Caco-2 (cell line): ENCODE data around the gene C11orf86. TPM values are rescaled to one million over a fixed set of nuclear protein-coding genes. Genes with fewer than 3 reads are reported as not detected.

ENCODE experiments used
- BruUV-seq: library from RNA; stranded (reverse); fragments of 400-500 nt; replicated peaks from 2 replicates; lab custom pipeline; 2021; lab: Mats Ljungman, UMichigan
- CTCF ChIA-PET: fragments of 300-600 bp; sonication (Branson Sonifier 250); formaldehyde crosslinking; loops from one replicate; lab custom pipeline; 2022; ENCODE audit warnings: antibody characterized with exemption; lab: Charles Lee
- POLR2A ChIA-PET: fragments of 300-600 bp; sonication (Branson Sonifier 250); formaldehyde crosslinking; loops from one replicate; lab custom pipeline; 2022; ENCODE audit warnings: antibody characterized with exemption; lab: Charles Lee
- DNase-seq, 2 experiments: peaks; one replicate each; pipeline versions ENCODE4 v3.0.0 to v3.0.0-alpha.2; 2020 to 2022
- H3K27me3 ChIP-seq: replicated peaks from 2 replicates; pipeline ENCODE4 v1.6.0; 2011; ENCODE audit warnings: low read length; ENCODE audit not compliant: control insufficient read depth, insufficient read depth
- H3K36me3 ChIP-seq: 2 replicates; pipeline ENCODE4 v1.5.1; 2011; ENCODE audit warnings: low read length; ENCODE audit not compliant: control insufficient read depth, insufficient read depth
- H3K4me1 ChIP-seq: fragments of 250-450 bp; sonication (Bioruptor Pico); 2 replicates; pipeline ENCODE4 v1.5.1; 2020; ENCODE audit warnings: mild to moderate bottlenecking
- H3K4me3 ChIP-seq: 2 replicates; pipeline ENCODE4 v1.5.1; 2011; ENCODE audit warnings: low read depth, mild to moderate bottlenecking, control low read depth, low read length
- H3K9me3 ChIP-seq: fragments of 250-450 bp; sonication (Bioruptor Pico); 2 replicates; pipeline ENCODE4 v1.5.1; 2020; ENCODE audit warnings: mild to moderate bottlenecking, moderate library complexity
- H3K27ac Mint-ChIP-seq: one replicate; pipeline ENCODE4 v1.8.0; 2022; ENCODE audit warnings: mixed read lengths; ENCODE audit not compliant: unreplicated experiment
- H3K27me3 Mint-ChIP-seq: one replicate; pipeline ENCODE4 v1.8.0; 2022; ENCODE audit warnings: mixed read lengths; ENCODE audit not compliant: insufficient read depth, unreplicated experiment
- H3K36me3 Mint-ChIP-seq: one replicate; pipeline ENCODE4 v1.8.0; 2022; ENCODE audit warnings: mild to moderate bottlenecking, mixed read lengths; ENCODE audit not compliant: insufficient read depth, unreplicated experiment
- H3K4me1 Mint-ChIP-seq: one replicate; pipeline ENCODE4 v1.8.0; 2022; ENCODE audit warnings: low read depth, mixed read lengths; ENCODE audit not compliant: unreplicated experiment
- H3K4me3 Mint-ChIP-seq: one replicate; pipeline ENCODE4 v1.8.0; 2022; ENCODE audit warnings: mild to moderate bottlenecking, moderate library complexity, mixed read lengths; ENCODE audit not compliant: unreplicated experiment
- H3K9me3 Mint-ChIP-seq: one replicate; pipeline ENCODE4 v1.8.0; 2022; ENCODE audit warnings: mixed read lengths; ENCODE audit not compliant: unreplicated experiment
- intact Hi-C: fragments of 100-400 bp; cut with micrococcal nuclease; formaldehyde crosslinking; loops from one replicate; pipeline ENCODE4 v1.10.0; 2022; ENCODE audit not compliant: unreplicated experiment
- total RNA-seq: library from RNA; stranded (reverse); gene quantifications from 2 replicates; pipeline ENCODE4 v1.2.3, GENCODE V29; 2022
- TF ChIP-seq, protein P1 (sequence below), 2 experiments: fragments of 200-600 bp in 1 of 2; IDR thresholded peaks; 1 replicate in 1 of 2; 2 replicates in 1 of 2; pipeline versions ENCODE4 v1.5.1 to v1.8.0; 2011 to 2022; ENCODE audit warnings: antibody characterized with exemption in 1 of 2, control low read depth in 1 of 2, inconsistent platforms in 1 of 2, low read depth in 1 of 2, low read length in 1 of 2, mild to moderate bottlenecking in 1 of 2, moderate library complexity in 1 of 2; ENCODE audit not compliant: insufficient read depth in 1 of 2, severe bottlenecking in 1 of 2, unreplicated experiment in 1 of 2

C11orf86 gene
- total RNA-seq, 1 experiment from 2014 or later, result not detected

DNA sequence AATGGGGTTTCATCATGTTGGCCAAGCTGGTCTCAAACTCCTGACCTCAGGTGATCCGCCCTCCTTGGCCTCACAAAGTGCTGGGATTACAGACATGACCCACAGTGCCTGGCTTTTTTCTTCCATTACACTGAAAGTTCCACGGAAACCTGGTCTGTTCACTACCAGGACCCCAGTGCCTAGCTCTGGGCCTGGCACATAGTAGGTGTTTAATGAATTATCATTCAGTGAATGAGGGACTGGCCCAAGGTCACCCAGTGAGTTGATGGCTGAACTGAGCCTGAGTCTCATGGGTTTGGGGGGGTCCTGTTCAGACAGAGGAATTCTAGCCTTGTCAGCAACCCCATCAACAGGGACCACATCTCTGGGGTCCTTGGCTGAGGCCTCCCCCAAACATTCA lies 3.1 kb downstream of the C11orf86 start:
- DNase-seq, result no peak
- Histone ChIP-seq H3K27me3 (no peaks in the 10 kb centered on the region), H3K4me1 (0 out of 2 replicates have a peak, but pooled peaks cover 3% of the 10 kb centered on the region), H3K4me3 (no peak overlapping the region), H3K9me3 (peaks cover 21% of the 10 kb centered on the region), H3K36me3 (no peaks in the 10 kb centered on the region)
- TF ChIP-seq, protein P1, sequence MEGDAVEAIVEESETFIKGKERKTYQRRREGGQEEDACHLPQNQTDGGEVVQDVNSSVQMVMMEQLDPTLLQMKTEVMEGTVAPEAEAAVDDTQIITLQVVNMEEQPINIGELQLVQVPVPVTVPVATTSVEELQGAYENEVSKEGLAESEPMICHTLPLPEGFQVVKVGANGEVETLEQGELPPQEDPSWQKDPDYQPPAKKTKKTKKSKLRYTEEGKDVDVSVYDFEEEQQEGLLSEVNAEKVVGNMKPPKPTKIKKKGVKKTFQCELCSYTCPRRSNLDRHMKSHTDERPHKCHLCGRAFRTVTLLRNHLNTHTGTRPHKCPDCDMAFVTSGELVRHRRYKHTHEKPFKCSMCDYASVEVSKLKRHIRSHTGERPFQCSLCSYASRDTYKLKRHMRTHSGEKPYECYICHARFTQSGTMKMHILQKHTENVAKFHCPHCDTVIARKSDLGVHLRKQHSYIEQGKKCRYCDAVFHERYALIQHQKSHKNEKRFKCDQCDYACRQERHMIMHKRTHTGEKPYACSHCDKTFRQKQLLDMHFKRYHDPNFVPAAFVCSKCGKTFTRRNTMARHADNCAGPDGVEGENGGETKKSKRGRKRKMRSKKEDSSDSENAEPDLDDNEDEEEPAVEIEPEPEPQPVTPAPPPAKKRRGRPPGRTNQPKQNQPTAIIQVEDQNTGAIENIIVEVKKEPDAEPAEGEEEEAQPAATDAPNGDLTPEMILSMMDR (IDR thresholded peaks at IDR 0.05; ENCODE audit: insufficient read depth in 1 of 2, low read depth in 1 of 2, low read length in 1 of 2, severe bottlenecking in 1 of 2, unreplicated experiment in 1 of 2), result no peak
- H3K36me3 Mint-ChIP-seq, result no peaks in the 10 kb centered on the region
- intact Hi-C loops, result loop anchor here (5.0 kb wide), 1 partner anchor 111 kb away; no protein-coding TSS in a partner anchor
- H3K9me3 Mint-ChIP-seq, result peaks cover 10% of the 10 kb centered on the region
- ChIA-PET POLR2A (no interaction called here), CTCF (no interaction called here)
- H3K27me3 Mint-ChIP-seq, result no peaks in the 10 kb centered on the region
- H3K27ac Mint-ChIP-seq, result no peak overlapping the region
- H3K4me3 Mint-ChIP-seq, result no peak overlapping the region
- no TSS peak for BruUV-seq
- no peaks in the 10 kb centered on the region for H3K4me1 Mint-ChIP-seq

DNA sequence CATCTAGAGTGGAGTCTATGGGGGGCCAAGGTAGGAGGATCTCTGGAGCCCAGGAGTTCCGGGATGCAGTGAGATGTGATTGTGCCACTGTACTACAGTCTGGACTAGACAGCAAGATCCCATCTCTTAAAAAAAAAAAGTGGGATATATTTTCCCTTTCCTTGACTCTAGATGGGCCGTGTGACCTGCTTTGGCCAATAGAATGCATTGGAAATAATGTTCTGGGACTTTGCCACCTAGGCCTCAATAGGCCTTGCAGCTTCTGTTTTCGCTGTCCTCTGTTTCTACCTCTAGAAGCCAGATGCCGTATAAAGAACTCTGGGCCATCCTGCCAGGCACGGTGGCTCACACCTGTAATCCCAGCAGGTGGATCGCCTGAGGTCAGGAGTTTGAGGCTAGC lies 3.6 kb downstream of the C11orf86 start:
- Mint-ChIP-seq H3K36me3 (no peaks in the 10 kb centered on the region), H3K27ac (no peak overlapping the region), H3K4me1 (no peaks in the 10 kb centered on the region), H3K4me3 (no peak overlapping the region), H3K9me3 (peaks cover 10% of the 10 kb centered on the region), H3K27me3 (no peaks in the 10 kb centered on the region)
- H3K4me3 ChIP-seq, result no peak overlapping the region
- H3K36me3 ChIP-seq, result no peaks in the 10 kb centered on the region
- ChIA-PET CTCF (no interaction called here), POLR2A (no interaction called here)
- BruUV-seq, result no TSS peak
- H3K27me3 ChIP-seq, result no peaks in the 10 kb centered on the region
- TF ChIP-seq, protein P1 (IDR thresholded peaks at IDR 0.05; ENCODE audit: insufficient read depth in 1 of 2, low read depth in 1 of 2, low read length in 1 of 2, severe bottlenecking in 1 of 2, unreplicated experiment in 1 of 2), result no peak
- H3K9me3 ChIP-seq, result peaks cover 21% of the 10 kb centered on the region
- H3K4me1 ChIP-seq, result 0 out of 2 replicates have a peak, but pooled peaks cover 3% of the 10 kb centered on the region
- DNase-seq, result no peak
- intact Hi-C loops, result loop anchor here (5.0 kb wide), 1 partner anchor 111 kb away; no protein-coding TSS in a partner anchor

DNA sequence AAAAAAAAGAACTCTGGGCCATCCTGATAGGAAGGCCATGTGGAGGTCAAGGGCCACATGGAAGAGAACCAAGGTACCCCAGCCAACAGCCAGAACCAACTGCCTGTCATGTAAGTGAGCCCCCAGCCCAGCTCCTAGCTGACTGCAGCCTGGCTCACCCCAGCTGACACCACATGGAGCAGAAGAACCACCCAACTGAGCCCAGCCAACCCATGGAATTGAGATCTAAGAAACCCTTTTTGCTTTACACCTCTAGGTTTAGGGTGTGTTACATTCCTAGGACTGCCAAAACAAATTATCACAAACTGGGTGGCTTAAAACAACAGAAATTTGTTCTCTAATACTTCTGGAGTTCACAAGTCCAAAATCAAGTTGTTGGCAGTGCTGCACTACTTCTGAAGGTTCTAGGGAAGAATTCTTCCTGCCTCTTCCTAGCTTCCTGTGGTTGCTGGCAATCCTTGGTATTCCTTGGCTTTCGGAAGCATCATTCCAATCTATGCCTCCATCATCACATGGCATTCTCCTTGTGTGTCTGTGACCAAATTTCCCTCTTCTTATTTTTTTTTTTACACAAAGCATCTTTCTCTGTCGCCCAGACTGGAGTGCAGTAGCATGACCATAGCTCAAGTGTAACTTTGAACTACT lies 4.4 kb downstream of the C11orf86 start:
- Mint-ChIP-seq H3K4me1 (no peaks in the 10 kb centered on the region), H3K4me3 (no peak overlapping the region), H3K36me3 (no peaks in the 10 kb centered on the region), H3K27ac (no peak overlapping the region), H3K27me3 (no peaks in the 10 kb centered on the region), H3K9me3 (peaks cover 10% of the 10 kb centered on the region)
- no peak overlapping the region for H3K4me3 ChIP-seq
- TF ChIP-seq, protein P1 (IDR thresholded peaks at IDR 0.05; ENCODE audit: insufficient read depth in 1 of 2, low read depth in 1 of 2, low read length in 1 of 2, severe bottlenecking in 1 of 2, unreplicated experiment in 1 of 2), result no peak
- ChIA-PET CTCF (interaction anchor here (0.8 kb wide), 1 partner anchor 18 kb away, joined by 3 read pairs; no protein-coding TSS in a partner anchor), POLR2A (no interaction called here)
- 0 out of 2 replicates have a peak, but pooled peaks cover 3% of the 10 kb centered on the region for H3K4me1 ChIP-seq
- DNase-seq, result no peak
- no peaks in the 10 kb centered on the region for H3K27me3 ChIP-seq
- intact Hi-C loops, result loop anchor here (5.0 kb wide), 1 partner anchor 112 kb away; no protein-coding TSS in a partner anchor
- BruUV-seq, result no TSS peak
- no peaks in the 10 kb centered on the region for H3K36me3 ChIP-seq
- H3K9me3 ChIP-seq, result peaks cover 21% of the 10 kb centered on the region
